DLD1 (cell line): ENCODE data around the gene NYAP1.
"Not testable (repeated sequence)": the region's sequence is repeated elsewhere in the genome, so short reads cannot be mapped to it uniquely, and the experiment has no call there.

Experiments used
- in situ Hi-C: cut with HindIII; loops from 2 replicates; pipeline ENCODE4 v1.10.0; 2017; ENCODE audit warnings: low sequenced_read_pairs

Gene NYAP1

GRCh38 chr7:100509231-100509630 is 25.5 kb downstream of the NYAP1 start:
- in situ Hi-C loops = no loop called here

GRCh38 chr7:100510437-100511239 is 26.9 kb downstream of the NYAP1 start:
- in situ Hi-C loops = no loop called here

GRCh38 chr7:100513212-100513810 is 29.6 kb downstream of the NYAP1 start:
- in situ Hi-C loops = no loop called here

- in situ Hi-C loops = no loop called here
Measured at GRCh38 chr7:100515072-100515532, 31.4 kb downstream of the NYAP1 start.

- in situ Hi-C loops = no loop called here
Measured at GRCh38 chr7:100516135-100516812, 32.5 kb downstream of the NYAP1 start.

GRCh38 chr7:100517305-100517704 is 33.6 kb downstream of the NYAP1 start:
- in situ Hi-C loops = no loop called here

GRCh38 chr7:100519580-100519979 is 35.9 kb downstream of the NYAP1 start:
- in situ Hi-C loops = no loop called here

- in situ Hi-C loops = no loop called here
Measured at GRCh38 chr7:100520138-100520537, 36.4 kb downstream of the NYAP1 start.

- in situ Hi-C loops = no loop called here
Measured at GRCh38 chr7:100521076-100521475, 37.3 kb downstream of the NYAP1 start.

GRCh38 chr7:100521909-100522593 is 38.3 kb downstream of the NYAP1 start:
- in situ Hi-C loops = not testable (repeated sequence)

GRCh38 chr7:100523192-100523591 is 39.5 kb downstream of the NYAP1 start:
- in situ Hi-C loops = not testable (repeated sequence)

- in situ Hi-C loops = not testable (repeated sequence)
Measured at GRCh38 chr7:100528108-100528866, 44.6 kb downstream of the NYAP1 start.

GRCh38 chr7:100532165-100533022 is 48.7 kb downstream of the NYAP1 start:
- in situ Hi-C loops = no loop called here

GRCh38 chr7:100535982-100536381 is 52.3 kb downstream of the NYAP1 start:
- in situ Hi-C loops = not testable (repeated sequence)

- in situ Hi-C loops = not testable (repeated sequence)
Measured at GRCh38 chr7:100536695-100537094, 53.0 kb downstream of the NYAP1 start.

GRCh38 chr7:100538348-100538653 is 54.6 kb downstream of the NYAP1 start:
- in situ Hi-C loops = no loop called here

- in situ Hi-C loops = no loop called here
Measured at GRCh38 chr7:100538654-100539435, 55.1 kb downstream of the NYAP1 start, which contains the start of gene AGFG2. Gene AGFG2, plus strand, starts transcription at chr7:100539203. Its CDS starts 144 bp downstream, at chr7:100539347.

GRCh38 chr7:100539436-100540006 is 55.8 kb downstream of the NYAP1 start:
- in situ Hi-C loops = no loop called here
